Measurements from ENCODE around the gene GDF10. TPM values are rescaled to one million over a fixed set of nuclear protein-coding genes. Genes with fewer than 3 reads are reported as not detected.

Gene GDF10
- total and polyA plus RNA-seq, 10 of the 15 experiments (the other 5 are each of a cell fraction or from before 2014, with no cell fraction given), result not detected

DNA sequence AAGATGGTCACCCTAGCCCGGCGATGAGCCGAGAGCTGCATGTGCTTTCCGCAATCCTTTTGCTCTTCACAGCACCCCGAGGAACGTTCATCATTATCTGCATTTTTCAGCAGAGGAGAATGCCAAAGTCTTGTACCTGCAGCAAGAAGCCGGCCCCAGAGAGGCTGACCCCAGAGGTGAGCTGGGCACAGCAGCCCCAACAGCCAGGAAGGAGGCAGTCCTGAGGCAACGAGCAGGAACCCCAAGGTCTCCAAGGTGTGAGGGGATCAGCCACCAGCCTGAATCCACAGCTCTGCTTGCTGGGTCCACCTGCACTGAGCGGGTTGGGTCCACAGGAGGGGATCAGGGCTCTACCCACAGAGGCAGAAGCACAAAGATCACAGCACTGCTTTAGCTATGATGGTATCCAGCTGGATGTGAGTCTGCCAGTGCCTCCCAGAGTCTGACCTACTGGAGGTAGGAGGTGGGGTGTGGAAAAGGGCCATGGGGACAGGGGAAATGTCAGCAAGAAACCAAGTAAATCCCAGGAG is 16.8 kb upstream of the GDF10 start:
- WGBS (ENCODE audit: insufficient coverage, insufficient replicate concordance, low lambda C conversion rate, missing lambda C conversion rate), result 44% methylated on average over 8 of the region's 9 CpGs
- no peak overlapping the region for H2AFZ ChIP-seq (ENCODE audit: control insufficient read depth, low read depth, low read length)
- H3K36me3 ChIP-seq (ENCODE audit: control insufficient read depth in 2 of 2, insufficient read depth in 2 of 2, low read length in 1 of 2), result no peaks in the 10 kb centered on the region
- H3K4me3 ChIP-seq, result no peak overlapping the region
- RAD21 ChIA-PET (ENCODE audit: unreplicated experiment), result no interaction called here
- H3K27ac ChIP-seq (ENCODE audit: control insufficient read depth, insufficient read depth), result no peak overlapping the region
- in situ Hi-C loops (cut with MboI) (no loop called here), intact Hi-C loops (cut with micrococcal nuclease; ENCODE audit: unreplicated experiment) (no loop called here)
- no peak for FAIRE-seq
- SMC1A ChIA-PET (ENCODE audit: uncharacterized antibody, unreplicated experiment), result no interaction called here
- no peak for DNase-seq (ENCODE audit: low read depth, low spot score)
- H4K20me1 ChIP-seq (ENCODE audit: control insufficient read depth, insufficient read depth), result no peaks in the 10 kb centered on the region
- BruUV-seq (replicated peaks), result no TSS peak
- H3K27me3 ChIP-seq (replicated peaks in 1 of 2; ENCODE audit: control insufficient read depth in 2 of 2, insufficient read depth in 2 of 2, low read length in 1 of 2), result no peaks in the 10 kb centered on the region; a peak in 1 of 4 replicates
- H3K9ac ChIP-seq (ENCODE audit: control insufficient read depth, insufficient read depth, low read length), result no peak overlapping the region
- TF ChIP-seq JUND (IDR thresholded peaks at IDR 0.05; ENCODE audit: low read depth, low read length), result no peak
- no peak for TF ChIP-seq POU2F2 (IDR thresholded peaks at IDR 0.05; ENCODE audit: borderline replicate concordance, low read depth, low read length)
- no peak for TF ChIP-seq TCF12 (IDR thresholded peaks at IDR 0.05; ENCODE audit: low read depth, low read length)
- no peak for TF ChIP-seq SUZ12 (IDR thresholded peaks at IDR 0.05; ENCODE audit: unreplicated experiment)
- TF ChIP-seq NFYA (IDR thresholded peaks at IDR 0.05; ENCODE audit: borderline replicate concordance, low read depth, low read length), result no peak
- no peak for TF ChIP-seq ZBTB40 (IDR thresholded peaks at IDR 0.05; ENCODE audit: borderline replicate concordance)
- TF ChIP-seq BRCA1 (IDR thresholded peaks at IDR 0.05; ENCODE audit: low read depth, low read length), result no peak
- no peak for TF ChIP-seq ZBED1 (IDR thresholded peaks at IDR 0.05; ENCODE audit: borderline replicate concordance)
- no peak for ATAC-seq
- H3K4me1 ChIP-seq (ENCODE audit: control insufficient read depth, insufficient read depth, low read length), result no peaks in the 10 kb centered on the region
- no peaks in the 10 kb centered on the region for H3K79me2 ChIP-seq (ENCODE audit: control insufficient read depth, insufficient read depth, low read length)
- H3K9me3 ChIP-seq (replicated peaks; ENCODE audit: control insufficient read depth, insufficient read depth, low read length), result no peaks in the 10 kb centered on the region
- POLR2A ChIA-PET, result no interaction called here
- CTCF ChIA-PET, result interaction anchor here (1.3 to 1.4 kb wide), 2 partner anchors 28 to 235 kb away, joined by 3 to 4 read pairs; no protein-coding TSS in a partner anchor
- no peak overlapping the region for H3K4me2 ChIP-seq (ENCODE audit: control insufficient read depth, insufficient read depth)
